ENCODE results near the gene CXCL6. TPM values are rescaled to one million over a fixed set of nuclear protein-coding genes. Genes with fewer than 3 reads are reported as not detected.

The CXCL6 gene
- total RNA-seq, 4 donors from 2014 or later = not detected

DNA sequence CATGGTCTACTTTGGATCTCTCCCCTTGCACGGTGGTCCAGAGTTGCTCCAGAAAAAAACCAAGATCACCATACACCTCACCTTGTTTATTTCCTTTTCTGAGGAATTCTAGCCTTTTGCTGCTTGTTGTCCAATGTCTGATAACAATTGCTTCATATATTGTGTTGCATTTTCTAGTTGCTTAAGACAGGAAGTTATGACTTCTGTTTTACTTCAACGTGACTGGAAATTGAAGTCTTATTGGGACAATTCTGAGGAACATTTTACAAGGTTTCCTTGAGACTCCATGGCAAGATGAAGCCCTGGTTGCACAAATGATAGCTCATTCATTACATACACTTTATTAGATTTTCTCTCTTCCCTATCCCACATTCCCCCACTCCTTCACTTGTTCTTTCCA lies 37.9 kb downstream of the CXCL6 start:
- Histone ChIP-seq H3K27ac (no peak overlapping the region), H3K36me3 (no peaks in the 10 kb centered on the region), H3K27me3 (peaks cover 17% of the 10 kb centered on the region), H3K9me3 (no peaks in the 10 kb centered on the region), H3K4me1 (peaks cover 5% of the 10 kb centered on the region), H3K4me3 (no peak overlapping the region)
- 83% methylated on average over 2 of the region's 2 CpGs for WGBS
- TF ChIP-seq POLR2AphosphoS5 (IDR thresholded peaks at IDR 0.05) (no peak), POLR2A (IDR thresholded peaks at IDR 0.05) (no peak), EP300 (IDR thresholded peaks at IDR 0.05) (no peak)
- TF ChIP-seq, protein P1, sequence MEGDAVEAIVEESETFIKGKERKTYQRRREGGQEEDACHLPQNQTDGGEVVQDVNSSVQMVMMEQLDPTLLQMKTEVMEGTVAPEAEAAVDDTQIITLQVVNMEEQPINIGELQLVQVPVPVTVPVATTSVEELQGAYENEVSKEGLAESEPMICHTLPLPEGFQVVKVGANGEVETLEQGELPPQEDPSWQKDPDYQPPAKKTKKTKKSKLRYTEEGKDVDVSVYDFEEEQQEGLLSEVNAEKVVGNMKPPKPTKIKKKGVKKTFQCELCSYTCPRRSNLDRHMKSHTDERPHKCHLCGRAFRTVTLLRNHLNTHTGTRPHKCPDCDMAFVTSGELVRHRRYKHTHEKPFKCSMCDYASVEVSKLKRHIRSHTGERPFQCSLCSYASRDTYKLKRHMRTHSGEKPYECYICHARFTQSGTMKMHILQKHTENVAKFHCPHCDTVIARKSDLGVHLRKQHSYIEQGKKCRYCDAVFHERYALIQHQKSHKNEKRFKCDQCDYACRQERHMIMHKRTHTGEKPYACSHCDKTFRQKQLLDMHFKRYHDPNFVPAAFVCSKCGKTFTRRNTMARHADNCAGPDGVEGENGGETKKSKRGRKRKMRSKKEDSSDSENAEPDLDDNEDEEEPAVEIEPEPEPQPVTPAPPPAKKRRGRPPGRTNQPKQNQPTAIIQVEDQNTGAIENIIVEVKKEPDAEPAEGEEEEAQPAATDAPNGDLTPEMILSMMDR (IDR thresholded peaks at IDR 0.05) = no peak
- no peak for DNase-seq (ENCODE audit: low spot score in 2 of 2)

DNA sequence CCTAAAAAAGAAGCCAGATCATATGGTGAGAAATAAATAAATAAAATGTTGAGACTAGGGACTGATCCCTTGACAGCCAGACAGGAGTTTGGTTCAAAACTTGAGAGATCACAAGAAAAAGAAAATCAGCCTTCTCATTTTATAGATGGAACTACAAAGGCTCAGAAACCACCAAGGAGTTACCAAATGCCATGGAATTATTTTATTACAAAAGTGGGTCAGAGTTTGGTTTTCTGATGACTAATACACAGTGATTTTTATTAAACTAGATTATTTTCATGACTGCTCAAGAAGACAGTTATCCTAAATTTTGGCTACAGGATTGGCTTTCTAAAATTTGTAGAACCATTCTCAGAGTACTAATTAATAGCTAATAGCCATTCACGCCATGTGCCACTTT lies 38.9 kb downstream of the CXCL6 start:
- H3K27ac ChIP-seq = no peak overlapping the region
- peaks cover 7% of the 10 kb centered on the region for H3K27me3 ChIP-seq
- H3K4me1 ChIP-seq = no peaks in the 10 kb centered on the region
- DNase-seq (ENCODE audit: low spot score in 2 of 2) = no peak
- no peaks in the 10 kb centered on the region for H3K36me3 ChIP-seq
- 88% methylated on average over 1 of the region's 1 CpG for WGBS
- no peak overlapping the region for H3K4me3 ChIP-seq
- no peaks in the 10 kb centered on the region for H3K9me3 ChIP-seq
- TF ChIP-seq EP300 (IDR thresholded peaks at IDR 0.05) (no peak), POLR2AphosphoS5 (IDR thresholded peaks at IDR 0.05) (no peak), POLR2A (IDR thresholded peaks at IDR 0.05) (no peak)
- TF ChIP-seq, protein P1 (IDR thresholded peaks at IDR 0.05) = no peak

DNA sequence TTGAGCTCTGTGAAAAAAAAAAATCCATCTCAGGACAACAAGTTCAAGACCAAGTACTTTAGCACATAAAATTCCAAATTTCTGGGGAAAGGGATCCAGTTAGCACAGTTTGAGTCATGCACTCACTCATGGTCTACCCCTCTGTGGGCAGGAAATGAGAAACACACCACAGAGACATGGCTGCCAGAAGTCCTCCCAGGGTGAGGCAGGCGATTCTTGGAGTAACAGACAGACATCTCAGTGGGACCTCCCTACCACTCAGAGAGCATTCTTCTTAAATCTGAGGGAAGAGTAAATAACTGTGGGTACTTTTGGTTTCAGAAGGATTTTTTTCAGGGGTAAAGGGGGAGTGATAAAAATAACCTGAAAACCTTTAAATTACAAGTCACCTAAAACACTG lies 46.8 kb downstream of the CXCL6 start:
- H3K36me3 ChIP-seq = no peaks in the 10 kb centered on the region
- no peaks in the 10 kb centered on the region for H3K9me3 ChIP-seq
- no peak for DNase-seq (ENCODE audit: low spot score in 2 of 2)
- H3K4me1 ChIP-seq = no peaks in the 10 kb centered on the region
- peaks cover 3% of the 10 kb centered on the region for H3K27me3 ChIP-seq
- no peak overlapping the region for H3K4me3 ChIP-seq
- no peak overlapping the region for H3K27ac ChIP-seq
- TF ChIP-seq POLR2AphosphoS5 (IDR thresholded peaks at IDR 0.05) = no peak
- TF ChIP-seq, protein P1 (IDR thresholded peaks at IDR 0.05) = no peak
- no peak for TF ChIP-seq POLR2A (IDR thresholded peaks at IDR 0.05)
- TF ChIP-seq EP300 (IDR thresholded peaks at IDR 0.05) = no peak
- 52% methylated on average over 1 of the region's 1 CpG for WGBS

DNA sequence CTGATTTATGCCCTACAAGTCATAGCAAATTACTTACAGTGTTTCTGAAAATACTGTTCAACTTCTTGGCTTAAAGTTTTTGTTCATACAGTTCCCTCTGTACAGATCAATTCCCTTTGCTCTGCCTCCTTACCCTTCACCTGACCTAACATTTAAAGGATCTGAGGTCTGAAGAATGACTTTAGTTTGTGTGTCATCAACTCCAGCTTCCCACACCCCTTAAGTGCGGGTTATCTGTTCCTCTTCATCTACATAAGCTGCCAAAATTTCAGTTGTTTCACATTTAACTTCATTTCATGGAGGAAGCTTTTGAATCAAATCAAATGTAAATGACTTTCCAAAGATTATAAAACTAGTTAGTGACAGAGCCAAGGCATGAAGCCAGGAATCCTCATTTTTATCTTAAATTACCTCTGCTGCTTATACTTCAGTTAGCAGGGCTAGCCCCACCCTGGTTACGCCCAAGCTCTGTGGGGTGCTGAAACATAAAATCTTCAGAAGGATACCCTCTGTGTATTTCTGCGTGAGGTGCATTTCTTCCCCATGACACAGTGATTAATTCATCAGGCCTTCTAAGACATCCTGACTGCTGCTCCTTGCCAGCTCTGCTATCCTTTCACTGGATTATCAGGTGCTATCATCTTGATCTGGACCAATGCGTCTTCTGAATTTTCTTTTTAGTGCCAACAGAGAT lies 49.2 kb downstream of the CXCL6 start:
- DNase-seq (ENCODE audit: low spot score in 2 of 2) = no peak
- Histone ChIP-seq H3K4me1 (no peaks in the 10 kb centered on the region), H3K4me3 (no peak overlapping the region), H3K27ac (no peak overlapping the region), H3K27me3 (peaks cover 3% of the 10 kb centered on the region), H3K9me3 (no peaks in the 10 kb centered on the region), H3K36me3 (no peaks in the 10 kb centered on the region)
- TF ChIP-seq POLR2A (IDR thresholded peaks at IDR 0.05) (no peak), EP300 (IDR thresholded peaks at IDR 0.05) (no peak), POLR2AphosphoS5 (IDR thresholded peaks at IDR 0.05) (no peak)
- TF ChIP-seq, protein P1 (IDR thresholded peaks at IDR 0.05) = no peak
- WGBS = 45% methylated on average over 4 of the region's 4 CpGs

Other genes starting within 250 kb of the CXCL6 start
- gene RASSF6, start 216.2 kb upstream of the CXCL6 start, total RNA-seq = 10 to 100 TPM in 3 of 4 donors, 1 to 10 TPM in 1; 6.0 to 15.6 (median 13.5) TPM
- gene CXCL8, start 96.1 kb upstream of the CXCL6 start, total RNA-seq = 1 to 10 TPM in 1 of 4 donors, not detected in 3; 1.5 TPM
- not detected for gene PF4V1, start 16.6 kb downstream of the CXCL6 start, total RNA-seq
- gene CXCL1, start 32.7 kb downstream of the CXCL6 start, total RNA-seq = 1 to 10 TPM in 1 of 4 donors, under 1 TPM in 1, not detected in 2; 0.59 to 1.7 TPM
- not detected for gene PF4, start 145.3 kb downstream of the CXCL6 start, total RNA-seq
- not detected for gene PPBP, start 151.5 kb downstream of the CXCL6 start, total RNA-seq
- gene CXCL5, start 162.0 kb downstream of the CXCL6 start, total RNA-seq = not detected
- 1 to 10 TPM in 1 of 4 donors, not detected in 3; 1.0 TPM for gene CXCL3, start 202.0 kb downstream of the CXCL6 start, total RNA-seq